HG02884 (cell line): ENCODE data around the gene DNAJC16.

Experiments used
- ATAC-seq: cut with Tn5 transposase; IDR thresholded peaks from one replicate; pipeline ENCODE4 v1.9.1; 2021; ENCODE audit warnings: mild to moderate bottlenecking, moderate library complexity; ENCODE audit not compliant: unreplicated experiment

Gene DNAJC16

GRCh38 chr1:15531682-15532081 is 5.0 kb downstream of the DNAJC16 start:
- no peak for ATAC-seq

GRCh38 chr1:15538771-15539170 is 12.1 kb downstream of the DNAJC16 start:
- ATAC-seq = no peak

- ATAC-seq = no peak
These were observed 13.5 kb downstream of the DNAJC16 start for GRCh38 chr1:15540186-15540585.

GRCh38 chr1:15541231-15541792 is 14.7 kb downstream of the DNAJC16 start:
- ATAC-seq = no peak

- no peak for ATAC-seq
These were observed 16.0 kb downstream of the DNAJC16 start for GRCh38 chr1:15542388-15543250.

- no peak for ATAC-seq
These were observed 16.6 kb downstream of the DNAJC16 start for GRCh38 chr1:15543251-15543588.

GRCh38 chr1:15543589-15544568 is 17.2 kb downstream of the DNAJC16 start:
- no peak for ATAC-seq

GRCh38 chr1:15546641-15547040 is 20.0 kb downstream of the DNAJC16 start:
- no peak for ATAC-seq

GRCh38 chr1:15550573-15550972 is 23.9 kb downstream of the DNAJC16 start:
- no peak for ATAC-seq

GRCh38 chr1:15557008-15557407 is 30.4 kb downstream of the DNAJC16 start:
- ATAC-seq = no peak

GRCh38 chr1:15557594-15557993 is 30.9 kb downstream of the DNAJC16 start:
- no peak for ATAC-seq

GRCh38 chr1:15558516-15558915 is 31.9 kb downstream of the DNAJC16 start:
- no peak for ATAC-seq

- no peak for ATAC-seq
These were observed 32.7 kb downstream of the DNAJC16 start for GRCh38 chr1:15559189-15559810.

GRCh38 chr1:15568387-15569073 is 41.9 kb downstream of the DNAJC16 start:
- no peak for ATAC-seq

- ATAC-seq = no peak
These were observed 44.2 kb downstream of the DNAJC16 start for GRCh38 chr1:15570861-15571260.

- ATAC-seq = no peak
These were observed 44.6 kb downstream of the DNAJC16 start for GRCh38 chr1:15571266-15571665.

GRCh38 chr1:15573477-15573876 is 46.8 kb downstream of the DNAJC16 start:
- ATAC-seq = no peak

GRCh38 chr1:15574741-15575140 is 48.1 kb downstream of the DNAJC16 start:
- ATAC-seq = no peak

GRCh38 chr1:15575549-15576150 is 49.0 kb downstream of the DNAJC16 start:
- no peak for ATAC-seq

GRCh38 chr1:15577691-15578090 is 51.0 kb downstream of the DNAJC16 start:
- no peak for ATAC-seq
